Measurements from ENCODE around the gene RELA. TPM values are rescaled to one million over a fixed set of nuclear protein-coding genes. Genes with fewer than 3 reads are reported as not detected.

RELA gene
- total and polyA plus RNA-seq, 10 of the 15 experiments (the other 5 are each of a cell fraction or from before 2014, with no cell fraction given) = 5.1 to 56.4 (median 34.2) TPM

DNA sequence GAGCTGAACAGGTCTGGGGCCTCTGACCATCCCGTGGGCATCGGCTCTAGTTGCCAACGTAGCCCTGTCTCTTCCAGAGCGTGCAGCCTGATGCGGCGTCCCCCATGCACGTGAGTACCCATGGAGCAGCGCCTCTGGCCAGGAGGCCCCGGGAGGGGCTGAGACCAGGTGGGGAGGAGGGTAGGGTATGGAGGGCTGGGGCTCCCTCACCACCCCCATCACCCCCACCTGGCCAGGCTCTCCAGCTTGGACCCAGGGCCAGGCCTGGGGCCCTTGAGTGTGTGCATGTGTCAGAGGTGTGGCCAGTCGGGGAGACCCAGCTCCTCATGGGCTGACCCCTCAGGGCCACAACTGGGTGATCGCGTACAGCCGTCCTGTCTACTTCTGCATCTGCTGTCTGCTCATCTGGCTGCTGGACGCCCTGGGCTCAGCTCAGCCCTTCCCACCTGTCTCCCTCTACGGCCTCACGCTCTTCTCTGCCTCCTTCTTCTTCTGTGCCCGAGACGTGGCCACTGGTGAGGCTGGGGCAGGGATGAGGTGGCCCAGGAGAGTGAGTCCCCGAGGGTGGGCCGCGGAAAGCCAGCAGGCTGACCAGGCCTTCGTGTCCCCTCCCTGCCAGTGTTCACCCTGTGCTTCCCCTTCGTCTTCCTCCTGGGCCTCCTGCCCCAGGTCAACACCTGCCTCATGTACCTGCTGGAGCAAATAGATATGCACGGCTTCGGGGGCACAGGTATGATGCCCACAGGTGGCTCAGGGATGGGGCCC, 38.7 kb downstream of the RELA start:
- H3K9ac ChIP-seq (ENCODE audit: control insufficient read depth, insufficient read depth, low read length) = no peak overlapping the region
- no peak overlapping the region for H3K4me2 ChIP-seq (ENCODE audit: control insufficient read depth, insufficient read depth)
- BruUV-seq (replicated peaks) = no TSS peak
- in situ Hi-C loops (cut with MboI) = no loop called here
- FAIRE-seq = no peak
- H3K27ac ChIP-seq (ENCODE audit: control insufficient read depth, insufficient read depth) = no peak overlapping the region
- no peaks in the 10 kb centered on the region for H3K27me3 ChIP-seq (replicated peaks in 1 of 2; ENCODE audit: control insufficient read depth in 2 of 2, insufficient read depth in 2 of 2, low read length in 1 of 2)
- SMC1A ChIA-PET (ENCODE audit: uncharacterized antibody, unreplicated experiment) = interaction anchor here (1.0 kb wide), 1 partner anchor 9 kb away, joined by 5 read pairs; no protein-coding TSS in a partner anchor
- 93% methylated on average over 25 of the region's 25 CpGs for WGBS (ENCODE audit: insufficient coverage, insufficient replicate concordance, low lambda C conversion rate, missing lambda C conversion rate)
- intact Hi-C loops (cut with micrococcal nuclease; ENCODE audit: unreplicated experiment) = no loop called here
- CTCF ChIA-PET = interaction anchor here (1.1 to 3.1 kb wide), 4 partner anchors 7 to 82 kb away, joined by 5 to 26 read pairs (median 16); no protein-coding TSS in a partner anchor
- H3K36me3 ChIP-seq (ENCODE audit: control insufficient read depth in 2 of 2, insufficient read depth in 2 of 2, low read length in 1 of 2) = peaks cover 27 to 32% of the 10 kb centered on the region in 2 experiments
- no peak overlapping the region for H2AFZ ChIP-seq (ENCODE audit: control insufficient read depth, low read depth, low read length)
- no peaks in the 10 kb centered on the region for H3K4me1 ChIP-seq (ENCODE audit: control insufficient read depth, insufficient read depth, low read length)
- TF ChIP-seq, protein P1, sequence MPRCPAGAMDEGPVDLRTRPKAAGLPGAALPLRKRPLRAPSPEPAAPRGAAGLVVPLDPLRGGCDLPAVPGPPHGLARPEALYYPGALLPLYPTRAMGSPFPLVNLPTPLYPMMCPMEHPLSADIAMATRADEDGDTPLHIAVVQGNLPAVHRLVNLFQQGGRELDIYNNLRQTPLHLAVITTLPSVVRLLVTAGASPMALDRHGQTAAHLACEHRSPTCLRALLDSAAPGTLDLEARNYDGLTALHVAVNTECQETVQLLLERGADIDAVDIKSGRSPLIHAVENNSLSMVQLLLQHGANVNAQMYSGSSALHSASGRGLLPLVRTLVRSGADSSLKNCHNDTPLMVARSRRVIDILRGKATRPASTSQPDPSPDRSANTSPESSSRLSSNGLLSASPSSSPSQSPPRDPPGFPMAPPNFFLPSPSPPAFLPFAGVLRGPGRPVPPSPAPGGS (IDR thresholded peaks at IDR 0.05; ENCODE audit: borderline replicate concordance, insufficient read depth, low read depth, low read length, poor library complexity, severe bottlenecking) = no peak
- 0 out of 4 replicates have a peak, but pooled peaks of 1 of the 2 experiments have one; percentile 12 for TF ChIP-seq SRF (IDR thresholded peaks at IDR 0.05; ENCODE audit: low read depth in 2 of 2, low read length in 2 of 2)
- TF ChIP-seq HDAC2 (IDR thresholded peaks at IDR 0.05) = no peak
- TF ChIP-seq SPI1 (IDR thresholded peaks at IDR 0.05; ENCODE audit: borderline replicate concordance, insufficient read depth, low read depth, low read length) = no peak
- no peak overlapping the region for H3K4me3 ChIP-seq
- H3K79me2 ChIP-seq (ENCODE audit: control insufficient read depth, insufficient read depth, low read length) = peaks cover 3% of the 10 kb centered on the region
- ATAC-seq = no peak
- RAD21 ChIA-PET (ENCODE audit: unreplicated experiment) = interaction anchor here (1.0 to 1.5 kb wide), 2 partner anchors 9 to 51 kb away, joined by 3 to 6 read pairs; partner anchors contain the start of gene FAM89B
- POLR2A ChIA-PET = interaction anchor here (1.0 kb wide), 1 partner anchor 30 kb away, joined by 3 read pairs; no protein-coding TSS in a partner anchor
- H4K20me1 ChIP-seq (ENCODE audit: control insufficient read depth, insufficient read depth) = no peaks in the 10 kb centered on the region
- no peaks in the 10 kb centered on the region for H3K9me3 ChIP-seq (replicated peaks; ENCODE audit: control insufficient read depth, insufficient read depth, low read length)
- no peak for DNase-seq (ENCODE audit: low read depth, low spot score)
